ENCODE measurements around the gene CPT1B. TPM values are rescaled to one million over a fixed set of nuclear protein-coding genes. Genes with fewer than 3 reads are reported as not detected.

Gene CPT1B
- total RNA-seq, 1 donor from 2014 or later = 118 TPM

GRCh38 chr22:50612168-50612527, 33.9 kb upstream of the CPT1B start:
- Mint-ChIP-seq H3K27ac (ENCODE audit: unreplicated experiment) (no peak overlapping the region), H3K9me3 (ENCODE audit: unreplicated experiment) (peaks cover 21% of the 10 kb centered on the region), H3K27me3 (ENCODE audit: unreplicated experiment) (peaks cover 12% of the 10 kb centered on the region), H3K4me1 (ENCODE audit: low read depth, unreplicated experiment) (no peaks in the 10 kb centered on the region), H3K36me3 (ENCODE audit: unreplicated experiment) (peaks cover 6% of the 10 kb centered on the region), H3K4me3 (ENCODE audit: unreplicated experiment) (no peak overlapping the region)
- DNase-seq = no peak
- TF ChIP-seq CTCF (IDR thresholded peaks at IDR 0.05; ENCODE audit: partially characterized antibody, unreplicated experiment) = no peak

- Mint-ChIP-seq H3K4me1 (ENCODE audit: low read depth, unreplicated experiment) (no peaks in the 10 kb centered on the region), H3K27ac (ENCODE audit: unreplicated experiment) (no peak overlapping the region), H3K36me3 (ENCODE audit: unreplicated experiment) (peaks cover 6% of the 10 kb centered on the region), H3K4me3 (ENCODE audit: unreplicated experiment) (no peak overlapping the region), H3K27me3 (ENCODE audit: unreplicated experiment) (peaks cover 13% of the 10 kb centered on the region), H3K9me3 (ENCODE audit: unreplicated experiment) (peaks cover 21% of the 10 kb centered on the region)
- TF ChIP-seq CTCF (IDR thresholded peaks at IDR 0.05; ENCODE audit: partially characterized antibody, unreplicated experiment) = no peak
- no peak for DNase-seq
Observed at GRCh38 chr22:50611341-50612060, 33.3 kb upstream of the CPT1B start.

- no peak for TF ChIP-seq CTCF (IDR thresholded peaks at IDR 0.05; ENCODE audit: partially characterized antibody, unreplicated experiment)
- no peak for DNase-seq
- H3K4me1 Mint-ChIP-seq (ENCODE audit: low read depth, unreplicated experiment) = no peaks in the 10 kb centered on the region
- H3K27ac Mint-ChIP-seq (ENCODE audit: unreplicated experiment) = no peak overlapping the region
- H3K4me3 Mint-ChIP-seq (ENCODE audit: unreplicated experiment) = no peak overlapping the region
- H3K27me3 Mint-ChIP-seq (ENCODE audit: unreplicated experiment) = peaks cover 14% of the 10 kb centered on the region
- H3K9me3 Mint-ChIP-seq (ENCODE audit: unreplicated experiment) = peaks cover 21% of the 10 kb centered on the region
- peaks cover 6% of the 10 kb centered on the region for H3K36me3 Mint-ChIP-seq (ENCODE audit: unreplicated experiment)
Observed at GRCh38 chr22:50610581-50610980, 32.4 kb upstream of the CPT1B start.

- Mint-ChIP-seq H3K27me3 (ENCODE audit: unreplicated experiment) (peaks cover 14% of the 10 kb centered on the region), H3K36me3 (ENCODE audit: unreplicated experiment) (peaks cover 6% of the 10 kb centered on the region), H3K4me1 (ENCODE audit: low read depth, unreplicated experiment) (no peaks in the 10 kb centered on the region), H3K27ac (ENCODE audit: unreplicated experiment) (no peak overlapping the region), H3K4me3 (ENCODE audit: unreplicated experiment) (no peak overlapping the region), H3K9me3 (ENCODE audit: unreplicated experiment) (peaks cover 21% of the 10 kb centered on the region)
- no peak for TF ChIP-seq CTCF (IDR thresholded peaks at IDR 0.05; ENCODE audit: partially characterized antibody, unreplicated experiment)
- DNase-seq = no peak
Observed at GRCh38 chr22:50610041-50610451, 31.8 kb upstream of the CPT1B start.

- no peak for DNase-seq
- Mint-ChIP-seq H3K36me3 (ENCODE audit: unreplicated experiment) (peaks cover 6% of the 10 kb centered on the region), H3K27me3 (ENCODE audit: unreplicated experiment) (peaks cover 14% of the 10 kb centered on the region), H3K27ac (ENCODE audit: unreplicated experiment) (no peak overlapping the region), H3K4me1 (ENCODE audit: low read depth, unreplicated experiment) (no peaks in the 10 kb centered on the region), H3K9me3 (ENCODE audit: unreplicated experiment) (peaks cover 21% of the 10 kb centered on the region), H3K4me3 (ENCODE audit: unreplicated experiment) (no peak overlapping the region)
- no peak for TF ChIP-seq CTCF (IDR thresholded peaks at IDR 0.05; ENCODE audit: partially characterized antibody, unreplicated experiment)
Observed at GRCh38 chr22:50609599-50609998, 31.4 kb upstream of the CPT1B start.

Measured in glutamatergic neuron (in vitro differentiated cells).